ENCODE measurements around the gene SERPINE3.

The SERPINE3 gene

DNA sequence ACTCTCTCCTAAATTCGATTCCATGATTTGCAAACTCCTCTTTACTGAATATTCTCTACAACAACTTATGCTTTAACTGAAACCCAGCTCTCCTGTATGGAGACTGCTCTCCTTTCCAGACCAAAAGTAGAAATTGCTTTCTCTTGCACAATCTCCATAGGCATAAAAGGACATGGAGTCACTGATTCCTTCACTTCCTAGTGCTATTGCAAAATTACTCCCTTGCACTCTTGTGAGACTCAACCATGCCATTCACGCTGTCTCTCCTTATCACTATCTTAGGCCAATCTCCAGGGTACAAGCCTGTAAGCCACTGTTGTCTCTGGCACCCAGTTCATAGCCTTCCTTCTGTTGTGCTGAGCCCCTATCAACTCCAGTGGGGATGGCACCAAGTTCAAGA, 30.6 kb downstream of the SERPINE3 start:
- TF ChIP-seq SIN3A (IDR thresholded peaks at IDR 0.05; ENCODE audit: borderline replicate concordance, insufficient read depth, low read length): no peak
- TF ChIP-seq TAF1 (IDR thresholded peaks at IDR 0.05; ENCODE audit: borderline replicate concordance, insufficient read depth, low read length): no peak
- TF ChIP-seq FOXP2 (optimal IDR thresholded peaks at IDR 0.05; ENCODE audit: borderline replicate concordance, extremely low read depth, extremely low read length, insufficient read depth): no peak
- TF ChIP-seq, protein P1, sequence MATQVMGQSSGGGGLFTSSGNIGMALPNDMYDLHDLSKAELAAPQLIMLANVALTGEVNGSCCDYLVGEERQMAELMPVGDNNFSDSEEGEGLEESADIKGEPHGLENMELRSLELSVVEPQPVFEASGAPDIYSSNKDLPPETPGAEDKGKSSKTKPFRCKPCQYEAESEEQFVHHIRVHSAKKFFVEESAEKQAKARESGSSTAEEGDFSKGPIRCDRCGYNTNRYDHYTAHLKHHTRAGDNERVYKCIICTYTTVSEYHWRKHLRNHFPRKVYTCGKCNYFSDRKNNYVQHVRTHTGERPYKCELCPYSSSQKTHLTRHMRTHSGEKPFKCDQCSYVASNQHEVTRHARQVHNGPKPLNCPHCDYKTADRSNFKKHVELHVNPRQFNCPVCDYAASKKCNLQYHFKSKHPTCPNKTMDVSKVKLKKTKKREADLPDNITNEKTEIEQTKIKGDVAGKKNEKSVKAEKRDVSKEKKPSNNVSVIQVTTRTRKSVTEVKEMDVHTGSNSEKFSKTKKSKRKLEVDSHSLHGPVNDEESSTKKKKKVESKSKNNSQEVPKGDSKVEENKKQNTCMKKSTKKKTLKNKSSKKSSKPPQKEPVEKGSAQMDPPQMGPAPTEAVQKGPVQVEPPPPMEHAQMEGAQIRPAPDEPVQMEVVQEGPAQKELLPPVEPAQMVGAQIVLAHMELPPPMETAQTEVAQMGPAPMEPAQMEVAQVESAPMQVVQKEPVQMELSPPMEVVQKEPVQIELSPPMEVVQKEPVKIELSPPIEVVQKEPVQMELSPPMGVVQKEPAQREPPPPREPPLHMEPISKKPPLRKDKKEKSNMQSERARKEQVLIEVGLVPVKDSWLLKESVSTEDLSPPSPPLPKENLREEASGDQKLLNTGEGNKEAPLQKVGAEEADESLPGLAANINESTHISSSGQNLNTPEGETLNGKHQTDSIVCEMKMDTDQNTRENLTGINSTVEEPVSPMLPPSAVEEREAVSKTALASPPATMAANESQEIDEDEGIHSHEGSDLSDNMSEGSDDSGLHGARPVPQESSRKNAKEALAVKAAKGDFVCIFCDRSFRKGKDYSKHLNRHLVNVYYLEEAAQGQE (IDR thresholded peaks at IDR 0.05; ENCODE audit: insufficient read depth in 1 of 2, low read depth in 2 of 2, low read length in 2 of 2): no peak
- TF ChIP-seq POLR2AphosphoS5 (IDR thresholded peaks at IDR 0.05; ENCODE audit: low read depth, low read length): no peak

DNA sequence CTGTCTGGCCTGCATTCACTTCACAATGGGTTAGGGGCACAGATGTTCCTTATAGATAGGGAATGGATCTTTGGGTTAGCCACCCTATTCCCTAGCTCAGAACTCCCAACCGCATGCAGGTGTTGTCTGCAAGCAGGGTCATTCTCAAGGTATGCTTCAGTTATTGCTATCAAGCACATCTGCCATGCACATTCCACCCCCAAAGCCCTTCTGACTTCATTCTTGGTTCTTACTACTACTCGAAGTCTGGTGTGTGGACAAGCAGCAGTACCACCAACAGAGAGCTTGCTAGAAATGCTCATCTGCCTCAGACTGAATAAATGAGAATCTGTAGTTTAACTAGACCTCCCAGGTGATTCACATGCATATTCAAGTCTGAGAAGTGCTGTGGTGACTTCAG, 31.3 kb downstream of the SERPINE3 start:
- TF ChIP-seq, protein P1 (IDR thresholded peaks at IDR 0.05; ENCODE audit: insufficient read depth in 1 of 2, low read depth in 2 of 2, low read length in 2 of 2): no peak
- TF ChIP-seq POLR2AphosphoS5 (IDR thresholded peaks at IDR 0.05; ENCODE audit: low read depth, low read length) (no peak), SIN3A (IDR thresholded peaks at IDR 0.05; ENCODE audit: borderline replicate concordance, insufficient read depth, low read length) (no peak), TAF1 (IDR thresholded peaks at IDR 0.05; ENCODE audit: borderline replicate concordance, insufficient read depth, low read length) (no peak), FOXP2 (optimal IDR thresholded peaks at IDR 0.05; ENCODE audit: borderline replicate concordance, extremely low read depth, extremely low read length, insufficient read depth) (no peak)

DNA sequence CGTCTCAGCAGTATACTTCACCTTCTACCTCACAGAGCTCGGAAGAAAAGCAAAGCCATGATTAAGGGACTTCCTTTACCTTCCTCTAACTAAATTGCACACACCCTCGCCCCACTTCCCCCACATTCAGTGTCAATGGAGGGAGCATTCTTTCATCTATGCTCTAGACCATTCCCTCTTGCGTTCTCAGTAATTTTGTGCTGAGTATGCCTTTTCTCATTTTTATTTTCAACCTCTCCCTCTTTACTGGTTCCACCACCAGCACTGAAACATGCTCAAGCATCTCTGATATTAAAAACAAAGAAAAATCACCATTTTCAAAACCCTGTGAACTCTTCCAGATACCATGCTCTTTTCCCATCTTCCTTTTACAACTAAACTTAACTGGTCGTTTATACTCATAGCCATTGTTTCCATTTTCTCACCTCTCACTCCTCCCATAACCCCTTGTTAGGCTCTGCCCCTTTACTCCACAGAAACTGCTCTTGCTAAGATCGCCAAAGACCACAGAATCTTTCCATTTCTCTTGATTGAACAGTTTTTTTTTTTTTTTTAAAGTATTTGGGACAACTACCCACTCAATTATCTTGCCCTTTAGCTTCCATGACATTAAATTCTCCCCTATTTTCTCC, 32.4 kb downstream of the SERPINE3 start:
- TF ChIP-seq SIN3A (IDR thresholded peaks at IDR 0.05; ENCODE audit: borderline replicate concordance, insufficient read depth, low read length): no peak

DNA sequence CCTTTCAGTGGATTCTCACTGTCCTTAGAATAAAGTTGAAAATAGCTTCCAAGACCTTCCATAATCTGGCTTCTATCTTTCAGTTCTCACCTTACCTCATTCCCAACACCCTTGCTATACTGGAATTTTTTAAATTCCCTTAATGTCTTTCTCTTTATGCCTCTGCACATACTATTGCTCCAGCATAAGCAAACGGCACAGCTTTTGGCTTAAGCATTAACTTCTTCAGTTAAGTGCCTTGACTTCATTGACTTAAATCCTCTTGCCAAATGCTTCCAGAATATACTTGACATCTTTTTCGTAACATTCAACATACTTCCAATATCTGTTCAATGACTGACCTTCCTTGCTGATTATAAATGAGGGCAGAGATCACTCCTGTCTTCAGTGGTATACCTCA, 34.0 kb downstream of the SERPINE3 start:
- TF ChIP-seq FOXP2 (optimal IDR thresholded peaks at IDR 0.05; ENCODE audit: borderline replicate concordance, extremely low read depth, extremely low read length, insufficient read depth): no peak
- no peak for TF ChIP-seq SIN3A (IDR thresholded peaks at IDR 0.05; ENCODE audit: borderline replicate concordance, insufficient read depth, low read length)
- TF ChIP-seq TAF1 (IDR thresholded peaks at IDR 0.05; ENCODE audit: borderline replicate concordance, insufficient read depth, low read length): no peak
- no peak for TF ChIP-seq POLR2AphosphoS5 (IDR thresholded peaks at IDR 0.05; ENCODE audit: low read depth, low read length)
- TF ChIP-seq, protein P1 (IDR thresholded peaks at IDR 0.05; ENCODE audit: insufficient read depth in 1 of 2, low read depth in 2 of 2, low read length in 2 of 2): no peak

DNA sequence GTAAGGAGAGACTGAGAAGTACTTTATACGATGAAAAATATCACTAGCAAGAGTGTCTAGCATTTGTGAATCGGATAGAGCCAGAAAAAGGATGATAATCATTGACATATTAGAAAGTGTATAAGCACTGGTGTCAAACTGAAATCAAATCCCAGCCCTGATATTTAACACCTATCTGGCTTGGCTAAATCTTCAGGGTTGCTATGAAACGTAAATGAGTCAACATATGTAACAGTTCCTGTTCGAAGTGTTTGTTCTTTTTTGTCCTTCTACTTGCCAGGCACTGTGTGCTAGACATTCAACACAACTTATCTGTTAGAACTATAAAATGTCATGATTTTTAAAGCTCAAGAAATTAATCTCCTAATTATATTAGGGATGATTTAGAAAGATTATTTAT, 40.8 kb downstream of the SERPINE3 start:
- TF ChIP-seq, protein P1 (IDR thresholded peaks at IDR 0.05; ENCODE audit: insufficient read depth in 1 of 2, low read depth in 2 of 2, low read length in 2 of 2): no peak
- no peak for TF ChIP-seq POLR2AphosphoS5 (IDR thresholded peaks at IDR 0.05; ENCODE audit: low read depth, low read length)
- no peak for TF ChIP-seq TAF1 (IDR thresholded peaks at IDR 0.05; ENCODE audit: borderline replicate concordance, insufficient read depth, low read length)
- TF ChIP-seq SIN3A (IDR thresholded peaks at IDR 0.05; ENCODE audit: borderline replicate concordance, insufficient read depth, low read length): no peak
- TF ChIP-seq FOXP2 (optimal IDR thresholded peaks at IDR 0.05; ENCODE audit: borderline replicate concordance, extremely low read depth, extremely low read length, insufficient read depth): no peak
